HL-60 (cell line): Measurements from ENCODE around the gene NIPA2.
"Not testable (repeated sequence)": the region's sequence is repeated elsewhere in the genome, so short reads cannot be mapped to it uniquely, and the experiment has no call there.

Experiments used
- DNase-seq, 2 experiments: peaks; one replicate each; pipeline ENCODE4 v3.0.0-alpha.2; 2010 to 2020; ENCODE audit warnings: low read depth in 1 of 2, low spot score in 1 of 2
- H3K27ac ChIP-seq: fragments of 250-450 bp; sonication (Bioruptor Pico); replicated peaks from 2 replicates; pipeline ENCODE4 v1.5.1; 2020; ENCODE audit warnings: mild to moderate bottlenecking, moderate library complexity
- H3K27me3 ChIP-seq: fragments of 250-450 bp; sonication (Bioruptor Pico); 2 replicates; pipeline ENCODE4 v1.5.1; 2021; ENCODE audit warnings: mild to moderate bottlenecking, moderate library complexity; ENCODE audit not compliant: insufficient read depth, poor library complexity, severe bottlenecking
- H3K4me3 ChIP-seq: replicated peaks from 2 replicates; pipeline ENCODE4 v1.5.1; 2011; ENCODE audit warnings: mild to moderate bottlenecking, control low read depth, low read length; ENCODE audit not compliant: insufficient read depth
- GABPA ChIP-seq: IDR thresholded peaks from 2 replicates; pipeline ENCODE4 v1.6.1; 2012; ENCODE audit warnings: low read depth
- POLR2AphosphoS5 ChIP-seq: IDR thresholded peaks from 2 replicates; pipeline ENCODE4 v1.6.1; 2012; ENCODE audit warnings: low read depth
- SPI1 ChIP-seq: IDR thresholded peaks from 2 replicates; pipeline ENCODE4 v1.6.1; 2012; ENCODE audit warnings: low read depth, mild to moderate bottlenecking, borderline replicate concordance
- TF ChIP-seq, protein P1 (sequence below): IDR thresholded peaks from one replicate; pipeline ENCODE4 v1.5.1; 2011; ENCODE audit warnings: low read length, control low read depth, inconsistent platforms; ENCODE audit not compliant: insufficient read depth
- TF ChIP-seq, protein P2 (sequence below): IDR thresholded peaks from 2 replicates; pipeline ENCODE4 v1.6.1; 2012; ENCODE audit warnings: low read depth; ENCODE audit not compliant: insufficient replicate concordance

The NIPA2 gene

DNA sequence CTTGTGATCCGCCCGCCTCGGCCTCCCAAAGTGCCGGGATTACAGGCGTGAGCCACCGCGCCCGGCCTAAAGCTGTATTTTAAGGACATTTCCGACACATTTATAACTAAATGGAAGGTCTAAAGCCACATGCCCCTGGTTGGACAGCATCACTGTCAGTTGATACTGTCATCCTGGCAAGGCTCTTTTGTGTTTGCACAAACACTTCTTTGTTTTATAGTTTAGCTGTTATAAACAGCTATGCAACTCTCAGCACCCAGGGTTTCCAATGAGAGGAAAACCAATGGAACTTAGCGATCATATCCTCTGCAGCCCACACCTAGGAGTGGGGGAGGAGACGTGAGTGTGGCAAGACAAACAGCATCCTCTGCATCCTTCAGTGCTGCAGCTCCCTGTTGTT lies 32.3 kb upstream of the NIPA2 start:
- TF ChIP-seq POLR2AphosphoS5 (no peak), SPI1 (no peak), GABPA (no peak)
- TF ChIP-seq, protein P1, sequence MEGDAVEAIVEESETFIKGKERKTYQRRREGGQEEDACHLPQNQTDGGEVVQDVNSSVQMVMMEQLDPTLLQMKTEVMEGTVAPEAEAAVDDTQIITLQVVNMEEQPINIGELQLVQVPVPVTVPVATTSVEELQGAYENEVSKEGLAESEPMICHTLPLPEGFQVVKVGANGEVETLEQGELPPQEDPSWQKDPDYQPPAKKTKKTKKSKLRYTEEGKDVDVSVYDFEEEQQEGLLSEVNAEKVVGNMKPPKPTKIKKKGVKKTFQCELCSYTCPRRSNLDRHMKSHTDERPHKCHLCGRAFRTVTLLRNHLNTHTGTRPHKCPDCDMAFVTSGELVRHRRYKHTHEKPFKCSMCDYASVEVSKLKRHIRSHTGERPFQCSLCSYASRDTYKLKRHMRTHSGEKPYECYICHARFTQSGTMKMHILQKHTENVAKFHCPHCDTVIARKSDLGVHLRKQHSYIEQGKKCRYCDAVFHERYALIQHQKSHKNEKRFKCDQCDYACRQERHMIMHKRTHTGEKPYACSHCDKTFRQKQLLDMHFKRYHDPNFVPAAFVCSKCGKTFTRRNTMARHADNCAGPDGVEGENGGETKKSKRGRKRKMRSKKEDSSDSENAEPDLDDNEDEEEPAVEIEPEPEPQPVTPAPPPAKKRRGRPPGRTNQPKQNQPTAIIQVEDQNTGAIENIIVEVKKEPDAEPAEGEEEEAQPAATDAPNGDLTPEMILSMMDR, result no peak
- TF ChIP-seq, protein P2, sequence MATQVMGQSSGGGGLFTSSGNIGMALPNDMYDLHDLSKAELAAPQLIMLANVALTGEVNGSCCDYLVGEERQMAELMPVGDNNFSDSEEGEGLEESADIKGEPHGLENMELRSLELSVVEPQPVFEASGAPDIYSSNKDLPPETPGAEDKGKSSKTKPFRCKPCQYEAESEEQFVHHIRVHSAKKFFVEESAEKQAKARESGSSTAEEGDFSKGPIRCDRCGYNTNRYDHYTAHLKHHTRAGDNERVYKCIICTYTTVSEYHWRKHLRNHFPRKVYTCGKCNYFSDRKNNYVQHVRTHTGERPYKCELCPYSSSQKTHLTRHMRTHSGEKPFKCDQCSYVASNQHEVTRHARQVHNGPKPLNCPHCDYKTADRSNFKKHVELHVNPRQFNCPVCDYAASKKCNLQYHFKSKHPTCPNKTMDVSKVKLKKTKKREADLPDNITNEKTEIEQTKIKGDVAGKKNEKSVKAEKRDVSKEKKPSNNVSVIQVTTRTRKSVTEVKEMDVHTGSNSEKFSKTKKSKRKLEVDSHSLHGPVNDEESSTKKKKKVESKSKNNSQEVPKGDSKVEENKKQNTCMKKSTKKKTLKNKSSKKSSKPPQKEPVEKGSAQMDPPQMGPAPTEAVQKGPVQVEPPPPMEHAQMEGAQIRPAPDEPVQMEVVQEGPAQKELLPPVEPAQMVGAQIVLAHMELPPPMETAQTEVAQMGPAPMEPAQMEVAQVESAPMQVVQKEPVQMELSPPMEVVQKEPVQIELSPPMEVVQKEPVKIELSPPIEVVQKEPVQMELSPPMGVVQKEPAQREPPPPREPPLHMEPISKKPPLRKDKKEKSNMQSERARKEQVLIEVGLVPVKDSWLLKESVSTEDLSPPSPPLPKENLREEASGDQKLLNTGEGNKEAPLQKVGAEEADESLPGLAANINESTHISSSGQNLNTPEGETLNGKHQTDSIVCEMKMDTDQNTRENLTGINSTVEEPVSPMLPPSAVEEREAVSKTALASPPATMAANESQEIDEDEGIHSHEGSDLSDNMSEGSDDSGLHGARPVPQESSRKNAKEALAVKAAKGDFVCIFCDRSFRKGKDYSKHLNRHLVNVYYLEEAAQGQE, result no peak
- Histone ChIP-seq H3K27ac (no peak overlapping the region), H3K27me3 (no peaks in the 10 kb centered on the region), H3K4me3 (no peak overlapping the region)
- DNase-seq, result no peak

DNA sequence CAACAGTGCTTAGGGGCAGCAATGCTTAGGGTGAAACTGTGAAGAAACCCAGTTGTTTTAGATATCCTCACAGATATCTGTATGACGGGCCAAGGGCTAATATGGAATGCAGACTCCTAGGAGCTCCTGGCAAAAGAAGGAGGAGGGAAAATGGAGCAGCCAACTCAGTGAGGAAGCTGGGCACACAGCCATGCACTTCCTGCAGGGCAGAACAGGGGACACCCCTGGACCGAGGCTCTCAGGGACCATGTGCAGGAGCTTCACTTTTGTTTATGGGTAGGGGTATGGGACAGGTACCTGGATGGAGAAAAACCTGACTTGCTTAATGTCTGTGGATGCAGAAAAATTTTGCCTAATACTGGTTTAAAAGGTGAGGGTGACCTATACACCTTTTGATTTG lies 31.8 kb upstream of the NIPA2 start:
- H3K4me3 ChIP-seq, result no peak overlapping the region
- no peaks in the 10 kb centered on the region for H3K27me3 ChIP-seq

DNA sequence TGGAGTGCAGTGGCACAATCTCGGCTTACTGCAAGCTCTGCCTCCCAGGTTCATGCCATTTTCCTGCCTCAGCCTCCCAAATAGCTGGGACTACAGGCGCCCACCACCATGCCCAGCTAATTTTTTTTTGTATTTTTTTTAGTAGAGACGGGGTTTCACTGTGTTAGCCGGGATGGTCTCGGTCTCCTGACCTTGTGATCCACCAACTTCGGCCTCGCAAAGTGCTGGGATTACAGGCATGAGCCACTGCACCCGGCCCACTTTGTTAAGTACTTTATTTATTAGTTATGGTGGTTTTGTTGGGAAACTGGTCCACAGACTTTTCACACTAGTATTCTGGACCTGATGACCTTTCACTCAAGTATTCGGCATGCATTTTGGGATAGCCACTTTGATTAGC lies 30.6 kb upstream of the NIPA2 start:
- not testable (repeated sequence) for H3K27me3 ChIP-seq, DNase-seq, H3K27ac ChIP-seq, H3K4me3 ChIP-seq

More for the DNA sequence above, 31.8 kb upstream of the NIPA2 start:
- H3K27ac ChIP-seq, result no peak overlapping the region
- TF ChIP-seq, protein P1, result no peak
- TF ChIP-seq SPI1 (no peak), GABPA (no peak), POLR2AphosphoS5 (no peak)
- TF ChIP-seq, protein P2, result no peak
- DNase-seq, result no peak

DNA sequence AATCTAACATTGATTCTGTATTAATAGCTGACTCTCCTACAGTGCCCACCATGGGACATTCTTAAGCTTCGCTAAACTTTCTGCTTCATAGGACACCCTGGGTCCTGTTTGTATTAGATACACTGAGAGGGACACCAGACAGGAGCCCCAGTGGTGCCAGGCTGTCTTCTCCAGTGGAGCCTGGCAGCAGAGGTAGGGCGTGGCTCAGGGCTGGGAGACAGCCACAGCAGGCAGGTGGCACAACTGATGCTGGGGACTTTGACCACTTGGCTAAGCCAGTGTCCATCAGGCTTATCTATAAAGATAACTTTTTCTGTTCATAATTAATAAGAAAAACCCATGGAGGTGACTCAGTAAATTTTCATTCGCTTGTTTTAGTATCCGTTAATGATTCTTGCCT lies 30.2 kb upstream of the NIPA2 start:
- no peak for TF ChIP-seq SPI1
- TF ChIP-seq, protein P2, result no peak
- TF ChIP-seq POLR2AphosphoS5, result no peak
- no peak for TF ChIP-seq GABPA
- TF ChIP-seq, protein P1, result no peak
- Histone ChIP-seq H3K27ac (no peak overlapping the region), H3K4me3 (no peak overlapping the region), H3K27me3 (no peaks in the 10 kb centered on the region)
- DNase-seq, result no peak
